H9 (cell line): ENCODE measurements around the gene RPRD2. TPM values are rescaled to one million over a fixed set of nuclear protein-coding genes. Genes with fewer than 3 reads are reported as not detected.

Experiments used
- DNase-seq: peaks from one replicate; pipeline ENCODE4 v3.0.0-alpha.2; 2017
- H2AFZ ChIP-seq: one replicate; pipeline ENCODE4 v1.6.1; 2013; ENCODE audit warnings: mild to moderate bottlenecking, low read length, control low read depth, moderate library complexity
- H2AK5ac ChIP-seq: 2 replicates; pipeline ENCODE4 v1.6.1; 2013; ENCODE audit warnings: low read length, control low read depth, mixed read lengths; ENCODE audit not compliant: insufficient read length
- H2BK120ac ChIP-seq: one replicate; pipeline ENCODE4 v1.6.1; 2013; ENCODE audit warnings: low read depth, mild to moderate bottlenecking, low read length, control low read depth, inconsistent platforms; ENCODE audit not compliant: poor library complexity, severe bottlenecking
- H2BK12ac ChIP-seq: 2 replicates; pipeline ENCODE4 v1.6.1; 2013; ENCODE audit warnings: low read length, control low read depth, mixed read lengths, low read depth; ENCODE audit not compliant: insufficient read length
- H2BK15ac ChIP-seq: 2 replicates; pipeline ENCODE4 v1.6.1; 2013; ENCODE audit warnings: low read depth, low read length, control low read depth
- H2BK20ac ChIP-seq: one replicate; pipeline ENCODE4 v1.6.1; 2013; ENCODE audit warnings: low read depth, mild to moderate bottlenecking, low read length, control low read depth, inconsistent platforms; ENCODE audit not compliant: poor library complexity, severe bottlenecking
- H2BK5ac ChIP-seq: 2 replicates; pipeline ENCODE4 v1.6.1; 2013; ENCODE audit warnings: low read length, control low read depth, mixed read lengths; ENCODE audit not compliant: insufficient read length
- H3K14ac ChIP-seq: 2 replicates; pipeline ENCODE4 v1.6.1; 2013; ENCODE audit warnings: low read length, control low read depth; ENCODE audit not compliant: insufficient read depth
- H3K18ac ChIP-seq: 2 replicates; pipeline ENCODE4 v1.6.1; 2013; ENCODE audit warnings: low read depth, mild to moderate bottlenecking, mixed read lengths, low read length, control low read depth; ENCODE audit not compliant: insufficient read length
- H3K23ac ChIP-seq: 2 replicates; pipeline ENCODE4 v1.6.1; 2013; ENCODE audit warnings: low read length, control low read depth, mixed read lengths, low read depth; ENCODE audit not compliant: insufficient read length
- H3K23me2 ChIP-seq: 2 replicates; pipeline ENCODE4 v1.6.1; 2013; ENCODE audit warnings: low read depth, mild to moderate bottlenecking, mixed read lengths, low read length, control low read depth; ENCODE audit not compliant: insufficient read length, poor library complexity, severe bottlenecking
- H3K27ac ChIP-seq: 2 replicates; pipeline ENCODE4 v1.5.1; 2013; ENCODE audit warnings: low read length, control low read depth, mixed read lengths, low read depth; ENCODE audit not compliant: insufficient read length
- H3K27me3 ChIP-seq: 2 replicates; pipeline ENCODE4 v1.6.1; 2013; ENCODE audit warnings: low read length, control low read depth, inconsistent platforms; ENCODE audit not compliant: insufficient read depth
- H3K4ac ChIP-seq: 2 replicates; pipeline ENCODE4 v1.6.1; 2013; ENCODE audit warnings: low read depth, mild to moderate bottlenecking, control low read depth, inconsistent platforms, low read length, moderate library complexity
- H3K4me1 ChIP-seq: 2 replicates; pipeline ENCODE4 v1.6.1; 2013; ENCODE audit warnings: low read length, control low read depth, inconsistent platforms; ENCODE audit not compliant: insufficient read depth
- H3K4me2 ChIP-seq: 2 replicates; pipeline ENCODE4 v1.6.1; 2013; ENCODE audit warnings: low read length, control low read depth, mixed read lengths; ENCODE audit not compliant: insufficient read length, insufficient read depth
- H3K56ac ChIP-seq: 2 replicates; pipeline ENCODE4 v1.6.1; 2013; ENCODE audit warnings: low read depth, mild to moderate bottlenecking, mixed read lengths, low read length, control low read depth; ENCODE audit not compliant: insufficient read length
- H3K79me1 ChIP-seq: 2 replicates; pipeline ENCODE4 v1.6.1; 2013; ENCODE audit warnings: low read depth, mild to moderate bottlenecking, moderate library complexity, low read length, control low read depth, inconsistent platforms; ENCODE audit not compliant: insufficient read depth, poor library complexity, severe bottlenecking
- H3K79me2 ChIP-seq: 2 replicates; pipeline ENCODE4 v1.6.1; 2013; ENCODE audit warnings: low read length, control low read depth, inconsistent platforms; ENCODE audit not compliant: insufficient read depth
- H3K9ac ChIP-seq: 2 replicates; pipeline ENCODE4 v1.6.1; 2013; ENCODE audit warnings: low read length, control low read depth, mixed read lengths; ENCODE audit not compliant: insufficient read length; ENCODE audit errors: extremely low read depth
- H3K9me3 ChIP-seq: one replicate; pipeline ENCODE4 v1.6.1; 2013; ENCODE audit warnings: low read depth, low read length, inconsistent platforms; ENCODE audit not compliant: control insufficient read depth
- H3T11ph ChIP-seq: one replicate; pipeline ENCODE4 v1.6.1; 2013; ENCODE audit warnings: mild to moderate bottlenecking, low read length, control low read depth, inconsistent platforms
- H4K20me1 ChIP-seq: one replicate; pipeline ENCODE4 v1.6.1; 2013; ENCODE audit not compliant: control insufficient read depth, insufficient read length, insufficient read depth
- H4K5ac ChIP-seq: 2 replicates; pipeline ENCODE4 v1.6.1; 2013; ENCODE audit warnings: low read depth, mild to moderate bottlenecking, mixed read lengths, low read length, control low read depth; ENCODE audit not compliant: insufficient read length
- H4K8ac ChIP-seq: replicated peaks from 2 replicates; pipeline ENCODE4 v1.6.1; 2013; ENCODE audit warnings: low read length, control low read depth, mixed read lengths, low read depth; ENCODE audit not compliant: insufficient read length
- H4K91ac ChIP-seq: 2 replicates; pipeline ENCODE4 v1.6.1; 2013; ENCODE audit warnings: low read depth, mild to moderate bottlenecking, moderate library complexity, mixed read lengths, low read length, control low read depth; ENCODE audit not compliant: insufficient read length
- H3K27ac Mint-ChIP-seq, 3 experiments: 2 replicates in 2 of 3; 3 replicates in 1 of 3; pipeline ENCODE4 v1.8.0; 2020 to 2021; ENCODE audit warnings: mixed read lengths in 3 of 3, mild to moderate bottlenecking in 1 of 3, moderate library complexity in 1 of 3
- H3K27me3 Mint-ChIP-seq: 2 replicates; pipeline ENCODE4 v1.8.0; 2021; ENCODE audit warnings: low read depth, mild to moderate bottlenecking, moderate library complexity, mixed read lengths
- H3K36me3 Mint-ChIP-seq, 3 experiments: 2 replicates in 2 of 3; 3 replicates in 1 of 3; pipeline ENCODE4 v1.8.0; 2020 to 2021; ENCODE audit warnings: low read depth in 3 of 3, mixed read lengths in 3 of 3; ENCODE audit not compliant: insufficient read depth in 1 of 3
- H3K4me1 Mint-ChIP-seq, 2 experiments: 2 replicates each; pipeline ENCODE4 v1.8.0; 2020; ENCODE audit warnings: mixed read lengths in 2 of 2
- H3K4me3 Mint-ChIP-seq, 2 experiments: 2 replicates in 1 of 2; 3 replicates in 1 of 2; pipeline ENCODE4 v1.8.0; 2020 to 2021; ENCODE audit warnings: mild to moderate bottlenecking in 2 of 2, mixed read lengths in 2 of 2, moderate library complexity in 1 of 2
- H3K9me3 Mint-ChIP-seq, 2 experiments: 2 replicates in 1 of 2; 3 replicates in 1 of 2; pipeline ENCODE4 v1.8.0; 2020; ENCODE audit warnings: mild to moderate bottlenecking in 2 of 2, mixed read lengths in 2 of 2, moderate library complexity in 1 of 2
- WGBS: extraction: QIAGEN DNeasy Blood & Tissue Kit; methylation state at CpG from one replicate; pipeline ENCODE4 v1.1.7; 2013; ENCODE audit warnings: missing lambda C conversion rate, low lambda C conversion rate, mixed read lengths; ENCODE audit not compliant: insufficient read length; ENCODE audit errors: extremely low coverage; 5-methylcytosine and 5-hydroxymethylcytosine counted together
- total RNA-seq: library from RNA; stranded (reverse); gene quantifications from 2 replicates; pipeline ENCODE4 v1.2.1, GENCODE V29; 2021
- TF ChIP-seq, protein P1 (sequence below): fragments of 200-600 bp; sonication (generic); conservative IDR thresholded peaks from 3 replicates; pipeline ENCODE4 v1.8.0; 2021; ENCODE audit warnings: antibody characterized with exemption, mild to moderate bottlenecking

RPRD2 gene
- total RNA-seq, 1 experiment from 2014 or later: 39.0 TPM

- H2BK5ac ChIP-seq: no peak overlapping the region
- H2BK20ac ChIP-seq: no peak overlapping the region
- H3K4me2 ChIP-seq: no peak overlapping the region
- peaks cover 24 to 26% of the 10 kb centered on the region in 2 experiments for H3K4me1 Mint-ChIP-seq
- H3K23ac ChIP-seq: no peak overlapping the region
- no peak overlapping the region for H2BK12ac ChIP-seq
- H3K56ac ChIP-seq: no peak overlapping the region
- no peaks in the 10 kb centered on the region for H3K4me1 ChIP-seq
- H4K20me1 ChIP-seq: no peaks in the 10 kb centered on the region
- peak overlapping the region in 1 of 3 experiments; percentile 1; a peak in 1 of 7 replicates for H3K27ac Mint-ChIP-seq
- H3K4me3 Mint-ChIP-seq: no peak overlapping the region
- no peak overlapping the region for H3K4ac ChIP-seq
- H4K91ac ChIP-seq: no peak overlapping the region
- H3T11ph ChIP-seq: no peak overlapping the region
- no peak overlapping the region for H3K27ac ChIP-seq
- no peak overlapping the region for H3K18ac ChIP-seq
- peaks cover 3% of the 10 kb centered on the region for H3K79me1 ChIP-seq
- H3K9ac ChIP-seq: no peak overlapping the region
- H2BK120ac ChIP-seq: no peak overlapping the region
- peaks cover 2 to 8% (median 4%) of the 10 kb centered on the region in 3 experiments; a peak in 6 of 7 replicates for H3K36me3 Mint-ChIP-seq
- H3K27me3 Mint-ChIP-seq: no peaks in the 10 kb centered on the region
- H3K79me2 ChIP-seq: peaks cover 49% of the 10 kb centered on the region; the same call in 1 of the 2 replicates
- H2BK15ac ChIP-seq: no peak overlapping the region
- no CpG with 5 or more reads among the region's 1 CpG for WGBS
- no peak overlapping the region for H3K14ac ChIP-seq
- TF ChIP-seq, protein P1, sequence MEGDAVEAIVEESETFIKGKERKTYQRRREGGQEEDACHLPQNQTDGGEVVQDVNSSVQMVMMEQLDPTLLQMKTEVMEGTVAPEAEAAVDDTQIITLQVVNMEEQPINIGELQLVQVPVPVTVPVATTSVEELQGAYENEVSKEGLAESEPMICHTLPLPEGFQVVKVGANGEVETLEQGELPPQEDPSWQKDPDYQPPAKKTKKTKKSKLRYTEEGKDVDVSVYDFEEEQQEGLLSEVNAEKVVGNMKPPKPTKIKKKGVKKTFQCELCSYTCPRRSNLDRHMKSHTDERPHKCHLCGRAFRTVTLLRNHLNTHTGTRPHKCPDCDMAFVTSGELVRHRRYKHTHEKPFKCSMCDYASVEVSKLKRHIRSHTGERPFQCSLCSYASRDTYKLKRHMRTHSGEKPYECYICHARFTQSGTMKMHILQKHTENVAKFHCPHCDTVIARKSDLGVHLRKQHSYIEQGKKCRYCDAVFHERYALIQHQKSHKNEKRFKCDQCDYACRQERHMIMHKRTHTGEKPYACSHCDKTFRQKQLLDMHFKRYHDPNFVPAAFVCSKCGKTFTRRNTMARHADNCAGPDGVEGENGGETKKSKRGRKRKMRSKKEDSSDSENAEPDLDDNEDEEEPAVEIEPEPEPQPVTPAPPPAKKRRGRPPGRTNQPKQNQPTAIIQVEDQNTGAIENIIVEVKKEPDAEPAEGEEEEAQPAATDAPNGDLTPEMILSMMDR: no peak
- no peaks in the 10 kb centered on the region for H3K9me3 ChIP-seq
- no peak for DNase-seq
- no peak overlapping the region for H2AK5ac ChIP-seq
- no peaks in the 10 kb centered on the region for H3K27me3 ChIP-seq
- no peak overlapping the region for H4K8ac ChIP-seq
- no peaks in the 10 kb centered on the region for H3K9me3 Mint-ChIP-seq
- no peaks in the 10 kb centered on the region for H3K23me2 ChIP-seq
- H4K5ac ChIP-seq: no peak overlapping the region
- H2AFZ ChIP-seq: no peak overlapping the region
Measured at GRCh38 chr1:150372580-150372979, 8.6 kb downstream of the RPRD2 start.
